PFSK-1 (cell line): Measurements from ENCODE around the gene CASP10.

Source experiments
- FOXP2 ChIP-seq: optimal IDR thresholded peaks from 2 replicates; pipeline ENCODE3; 2011; ENCODE audit warnings: borderline replicate concordance, control low read depth, inconsistent platforms; ENCODE audit not compliant: insufficient read depth; ENCODE audit errors: extremely low read length, extremely low read depth
- POLR2AphosphoS5 ChIP-seq: IDR thresholded peaks from 2 replicates; pipeline ENCODE4 v1.6.1; 2012; ENCODE audit warnings: low read depth, mild to moderate bottlenecking, control low read depth, low read length, moderate library complexity
- REST ChIP-seq, 2 experiments: IDR thresholded peaks; 2 replicates each; pipeline versions ENCODE4 v1.6.1 to v1.8.0; 2011 to 2012; ENCODE audit warnings: low read depth in 2 of 2, low read length in 2 of 2, control low read depth in 1 of 2, inconsistent platforms in 1 of 2, mild to moderate bottlenecking in 1 of 2, moderate library complexity in 1 of 2; ENCODE audit not compliant: insufficient read depth in 1 of 2
- SIN3A ChIP-seq: IDR thresholded peaks from 2 replicates; pipeline ENCODE4 v1.6.1; 2012; ENCODE audit warnings: mild to moderate bottlenecking, low read length, moderate library complexity, borderline replicate concordance; ENCODE audit not compliant: insufficient read depth
- TAF1 ChIP-seq: IDR thresholded peaks from 2 replicates; pipeline ENCODE4 v1.6.1; 2012; ENCODE audit warnings: low read length, control low read depth, borderline replicate concordance; ENCODE audit not compliant: insufficient read depth

CASP10 gene

GRCh38 chr2:201196003-201196402 lies 13.1 kb downstream of the CASP10 start:
- TF ChIP-seq REST (IDR thresholded peaks at IDR 0.05; ENCODE audit: insufficient read depth in 1 of 2, low read depth in 2 of 2, low read length in 2 of 2) (no peak), FOXP2 (no peak), SIN3A (no peak), TAF1 (no peak), POLR2AphosphoS5 (no peak)

GRCh38 chr2:201196803-201197202 lies 13.9 kb downstream of the CASP10 start:
- TF ChIP-seq REST (IDR thresholded peaks at IDR 0.05; ENCODE audit: insufficient read depth in 1 of 2, low read depth in 2 of 2, low read length in 2 of 2) (no peak), POLR2AphosphoS5 (no peak)

- TF ChIP-seq POLR2AphosphoS5 (no peak), REST (IDR thresholded peaks at IDR 0.05; ENCODE audit: insufficient read depth in 1 of 2, low read depth in 2 of 2, low read length in 2 of 2) (no peak)
These were observed 14.8 kb downstream of the CASP10 start for GRCh38 chr2:201197781-201198180.

- no peak for TF ChIP-seq REST (IDR thresholded peaks at IDR 0.05; ENCODE audit: insufficient read depth in 1 of 2, low read depth in 2 of 2, low read length in 2 of 2)
- TF ChIP-seq SIN3A: no peak
- no peak for TF ChIP-seq POLR2AphosphoS5
- TF ChIP-seq FOXP2: no peak
- TF ChIP-seq TAF1: no peak
These were observed 16.9 kb downstream of the CASP10 start for GRCh38 chr2:201199847-201200246.

GRCh38 chr2:201200345-201200744 lies 17.4 kb downstream of the CASP10 start:
- TF ChIP-seq REST (IDR thresholded peaks at IDR 0.05; ENCODE audit: insufficient read depth in 1 of 2, low read depth in 2 of 2, low read length in 2 of 2) (no peak), FOXP2 (no peak), POLR2AphosphoS5 (no peak), TAF1 (no peak), SIN3A (no peak)
